ENCODE results near the gene DNLZ.
A peak's percentile ranks its signal among the peaks of the same experiment; 100 is the strongest.

Gene DNLZ

GRCh38 chr9:136343121-136343883, 20.2 kb downstream of the DNLZ start:
- no peak for DNase-seq (ENCODE audit: low spot score)

- DNase-seq (ENCODE audit: low spot score) = peak; percentile 92
These were observed 21.1 kb downstream of the DNLZ start for GRCh38 chr9:136342181-136343120.

- no peak for DNase-seq (ENCODE audit: low spot score)
These were observed 21.8 kb downstream of the DNLZ start for GRCh38 chr9:136341769-136342168.

- DNase-seq (ENCODE audit: low spot score) = no peak
These were observed 22.4 kb downstream of the DNLZ start for GRCh38 chr9:136341042-136341655.

GRCh38 chr9:136340356-136341041, 23.0 kb downstream of the DNLZ start:
- DNase-seq (ENCODE audit: low spot score) = no peak

GRCh38 chr9:136339958-136340310, 23.6 kb downstream of the DNLZ start:
- no peak for DNase-seq (ENCODE audit: low spot score)

- DNase-seq (ENCODE audit: low spot score) = peak; percentile 89
These were observed 24.2 kb downstream of the DNLZ start for GRCh38 chr9:136339173-136339957.

- no peak for DNase-seq (ENCODE audit: low spot score)
These were observed 25.0 kb downstream of the DNLZ start for GRCh38 chr9:136338511-136338910.

- DNase-seq (ENCODE audit: low spot score) = no peak
These were observed 25.8 kb downstream of the DNLZ start for GRCh38 chr9:136337416-136338395.

GRCh38 chr9:136336881-136337280, 26.7 kb downstream of the DNLZ start:
- no peak for DNase-seq (ENCODE audit: low spot score)

- DNase-seq (ENCODE audit: low spot score) = no peak
These were observed 27.2 kb downstream of the DNLZ start for GRCh38 chr9:136336156-136336870.

GRCh38 chr9:136335296-136336155, 28.0 kb downstream of the DNLZ start:
- no peak for DNase-seq (ENCODE audit: low spot score)

GRCh38 chr9:136334541-136334940, 29.0 kb downstream of the DNLZ start:
- DNase-seq (ENCODE audit: low spot score) = no peak

GRCh38 chr9:136333486-136333885, 30.1 kb downstream of the DNLZ start:
- no peak for DNase-seq (ENCODE audit: low spot score)

GRCh38 chr9:136333045-136333444, 30.5 kb downstream of the DNLZ start:
- no peak for DNase-seq (ENCODE audit: low spot score)

- DNase-seq (ENCODE audit: low spot score) = no peak
These were observed 31.0 kb downstream of the DNLZ start for GRCh38 chr9:136332482-136332983.

GRCh38 chr9:136331556-136332481, 31.7 kb downstream of the DNLZ start:
- no peak for DNase-seq (ENCODE audit: low spot score)

Data from iPS-NIHi11 (cell line).